ENCODE data around the gene ACTL6A. TPM values are rescaled to one million over a fixed set of nuclear protein-coding genes. Genes with fewer than 3 reads are reported as not detected.

ACTL6A gene
- total RNA-seq, 2 donors from 2014 or later = 59.9 to 67.4 TPM

DNA sequence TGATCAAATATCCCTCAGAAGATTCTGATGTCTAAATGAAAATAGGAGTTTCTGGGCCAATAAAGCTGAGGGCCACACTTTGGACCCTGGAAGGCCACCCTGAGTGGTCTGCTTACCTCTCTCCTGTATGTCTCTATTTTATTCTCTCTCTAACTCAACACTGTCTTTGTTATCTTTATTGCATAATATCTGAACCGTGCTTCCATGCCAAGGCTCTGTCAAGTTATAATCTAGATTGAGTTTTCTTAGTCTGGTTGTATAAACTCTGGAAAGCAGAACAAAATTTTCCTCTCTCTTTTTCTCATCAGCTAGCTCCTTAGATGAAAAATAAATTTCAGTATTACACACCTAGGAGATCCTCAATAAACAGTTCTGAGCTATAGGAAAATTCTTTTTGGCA, 36.2 kb upstream of the ACTL6A start:
- H3K9ac ChIP-seq (ENCODE audit: extremely low read depth, low read length, poor library complexity, severe bottlenecking) = no peak overlapping the region
- H3K9me3 Mint-ChIP-seq = peaks cover 16% of the 10 kb centered on the region
- H3K27ac Mint-ChIP-seq = no peak overlapping the region
- H3K4me1 ChIP-seq (ENCODE audit: control insufficient read depth, insufficient read depth, low read length) = no peaks in the 10 kb centered on the region
- peaks cover 4% of the 10 kb centered on the region for H3K4me1 Mint-ChIP-seq
- H3K4me3 Mint-ChIP-seq = no peak overlapping the region
- peaks cover 10% of the 10 kb centered on the region for H3K27me3 Mint-ChIP-seq (ENCODE audit: insufficient read depth)
- no peak overlapping the region for H3K27ac ChIP-seq (ENCODE audit: low read depth, low read length)
- H3K36me3 Mint-ChIP-seq (ENCODE audit: low read depth) = peaks cover 3% of the 10 kb centered on the region
- no peak for TF ChIP-seq CTCF (conservative IDR thresholded peaks at IDR 0.05)
- no CpG with 5 or more reads among the region's 1 CpG for WGBS, 2 experiments (ENCODE audit: insufficient coverage in 1 of 2, insufficient read length in 1 of 2)
- H3K27me3 ChIP-seq (ENCODE audit: control insufficient read depth, insufficient read depth, low read length, poor library complexity, severe bottlenecking) = no peaks in the 10 kb centered on the region
- no peak for DNase-seq
- no peak overlapping the region for H3K4me3 ChIP-seq (ENCODE audit: low read length)
- no peaks in the 10 kb centered on the region for H3K36me3 ChIP-seq (ENCODE audit: control insufficient read depth, insufficient read depth, low read length)
- no peaks in the 10 kb centered on the region for H3K9me3 ChIP-seq (ENCODE audit: control insufficient read depth, low read length)

GRCh38 chr3:179526989-179527391, 35.7 kb upstream of the ACTL6A start:
- H3K9ac ChIP-seq (ENCODE audit: extremely low read depth, low read length, poor library complexity, severe bottlenecking) = no peak overlapping the region
- no peaks in the 10 kb centered on the region for H3K4me1 ChIP-seq (ENCODE audit: control insufficient read depth, insufficient read depth, low read length)
- H3K9me3 ChIP-seq (ENCODE audit: control insufficient read depth, low read length) = no peaks in the 10 kb centered on the region
- no peak overlapping the region for H3K27ac ChIP-seq (ENCODE audit: low read depth, low read length)
- H3K4me3 ChIP-seq (ENCODE audit: low read length) = no peak overlapping the region
- Mint-ChIP-seq H3K27ac (peak overlapping the region; percentile 65), H3K27me3 (ENCODE audit: insufficient read depth) (peaks cover 10% of the 10 kb centered on the region), H3K4me1 (peaks cover 4% of the 10 kb centered on the region), H3K4me3 (peak overlapping the region; percentile 8), H3K36me3 (ENCODE audit: low read depth) (peaks cover 3% of the 10 kb centered on the region), H3K9me3 (peaks cover 16% of the 10 kb centered on the region)
- no peaks in the 10 kb centered on the region for H3K27me3 ChIP-seq (ENCODE audit: control insufficient read depth, insufficient read depth, low read length, poor library complexity, severe bottlenecking)
- DNase-seq = peak; percentile 79
- no peaks in the 10 kb centered on the region for H3K36me3 ChIP-seq (ENCODE audit: control insufficient read depth, insufficient read depth, low read length)
- no peak for TF ChIP-seq CTCF (conservative IDR thresholded peaks at IDR 0.05)
- 20 to 32% methylated on average over 2 to 3 of the region's 3 CpGs for WGBS, 2 experiments (ENCODE audit: insufficient coverage in 1 of 2, insufficient read length in 1 of 2)

DNA sequence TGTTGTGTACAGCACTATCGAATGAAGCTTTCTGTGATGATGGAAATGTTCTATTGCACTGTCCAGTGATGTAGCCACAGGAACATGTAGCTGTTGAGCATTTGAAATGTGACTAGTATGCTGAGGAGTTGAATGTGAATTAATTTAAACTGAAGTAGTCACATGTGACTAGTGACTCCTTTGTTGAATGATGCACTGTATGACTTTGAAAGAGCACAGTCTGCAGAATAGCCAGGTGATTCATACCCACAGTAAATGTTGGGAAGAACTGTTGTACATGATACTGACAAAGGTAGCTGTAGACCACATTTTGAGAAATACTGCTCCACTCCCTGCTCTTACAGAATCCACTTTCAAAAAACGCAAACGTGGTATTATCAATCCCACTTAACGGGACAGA, 34.0 kb upstream of the ACTL6A start:
- H3K36me3 ChIP-seq (ENCODE audit: control insufficient read depth, insufficient read depth, low read length) = no peaks in the 10 kb centered on the region
- Mint-ChIP-seq H3K36me3 (ENCODE audit: low read depth) (peaks cover 3% of the 10 kb centered on the region), H3K27ac (no peak overlapping the region), H3K9me3 (peaks cover 16% of the 10 kb centered on the region), H3K27me3 (ENCODE audit: insufficient read depth) (peaks cover 10% of the 10 kb centered on the region), H3K4me3 (no peak overlapping the region), H3K4me1 (peaks cover 4% of the 10 kb centered on the region)
- no peaks in the 10 kb centered on the region for H3K9me3 ChIP-seq (ENCODE audit: control insufficient read depth, low read length)
- H3K9ac ChIP-seq (ENCODE audit: extremely low read depth, low read length, poor library complexity, severe bottlenecking) = no peak overlapping the region
- 96 to 100% methylated on average over 4 of the region's 4 CpGs for WGBS, 2 experiments (ENCODE audit: insufficient coverage in 1 of 2, insufficient read length in 1 of 2)
- H3K27ac ChIP-seq (ENCODE audit: low read depth, low read length) = no peak overlapping the region
- no peaks in the 10 kb centered on the region for H3K4me1 ChIP-seq (ENCODE audit: control insufficient read depth, insufficient read depth, low read length)
- no peak overlapping the region for H3K4me3 ChIP-seq (ENCODE audit: low read length)
- no peak for TF ChIP-seq CTCF (conservative IDR thresholded peaks at IDR 0.05)
- DNase-seq = no peak
- no peaks in the 10 kb centered on the region for H3K27me3 ChIP-seq (ENCODE audit: control insufficient read depth, insufficient read depth, low read length, poor library complexity, severe bottlenecking)

Data from endodermal cell (in vitro differentiated cells).